HG02678 (cell line): ENCODE results near the gene NUP160.
A peak's percentile ranks its signal among the peaks of the same experiment; 100 is the strongest.
"Not testable (repeated sequence)": the region's sequence is repeated elsewhere in the genome, so short reads cannot be mapped to it uniquely, and the experiment has no call there.

Experiments
- ATAC-seq: cut with Tn5 transposase; IDR thresholded peaks from one replicate; pipeline ENCODE4 v1.9.1; 2021; ENCODE audit warnings: mild to moderate bottlenecking, moderate library complexity; ENCODE audit not compliant: unreplicated experiment

The NUP160 gene

GRCh38 chr11:47847892-47848699 lies at the start of gene NUP160:
NUP160 (minus strand) TSS chr11:47848350; CDS start chr11:47848318, 32 bp downstream.
- peak; percentile 84 for ATAC-seq

- no peak for ATAC-seq
Observed at GRCh38 chr11:47896199-47896598, 48.0 kb upstream of the NUP160 start.

- ATAC-seq: no peak
Observed at GRCh38 chr11:47895035-47895434, 46.9 kb upstream of the NUP160 start.

GRCh38 chr11:47892546-47893276 lies 44.6 kb upstream of the NUP160 start:
- not testable (repeated sequence) for ATAC-seq

- ATAC-seq: no peak
Observed at GRCh38 chr11:47891886-47892285, 43.7 kb upstream of the NUP160 start.

- ATAC-seq: no peak
Observed at GRCh38 chr11:47889714-47890441, 41.7 kb upstream of the NUP160 start.

GRCh38 chr11:47887910-47888569 lies 39.9 kb upstream of the NUP160 start:
- no peak for ATAC-seq

- no peak for ATAC-seq
Observed at GRCh38 chr11:47886096-47886495, 37.9 kb upstream of the NUP160 start.

- not testable (repeated sequence) for ATAC-seq
Observed at GRCh38 chr11:47882437-47882836, 34.3 kb upstream of the NUP160 start.

GRCh38 chr11:47881145-47881544 lies 33.0 kb upstream of the NUP160 start:
- ATAC-seq: no peak

- no peak for ATAC-seq
Observed at GRCh38 chr11:47879259-47880158, 31.4 kb upstream of the NUP160 start.

GRCh38 chr11:47875858-47876257 lies 27.7 kb upstream of the NUP160 start:
- ATAC-seq: not testable (repeated sequence)

- no peak for ATAC-seq
Observed at GRCh38 chr11:47870404-47870803, 22.3 kb upstream of the NUP160 start.

GRCh38 chr11:47869544-47870393 lies 21.6 kb upstream of the NUP160 start:
- no peak for ATAC-seq

GRCh38 chr11:47867823-47868222 lies 19.7 kb upstream of the NUP160 start:
- no peak for ATAC-seq

GRCh38 chr11:47866892-47867291 lies 18.7 kb upstream of the NUP160 start:
- not testable (repeated sequence) for ATAC-seq

- ATAC-seq: no peak
Observed at GRCh38 chr11:47864901-47865300, 16.8 kb upstream of the NUP160 start.

- no peak for ATAC-seq
Observed at GRCh38 chr11:47863898-47864430, 15.8 kb upstream of the NUP160 start.
